Gastroesophageal sphincter (tissue), 4 donors: ENCODE measurements around the gene KRTAP1-5. TPM values are rescaled to one million over a fixed set of nuclear protein-coding genes. Genes with fewer than 3 reads are reported as not detected.

Experiments
- ATAC-seq: fragments of 150-250 bp; one replicate; pipeline ENCODE4 v1.9.1; 2016; ENCODE audit warnings: mild to moderate bottlenecking, moderate library complexity
- H3K27ac ChIP-seq, 4 donors: fragments of 200-600 bp; sonication (generic) in 3 of 4; 1 replicate in 3 of 4; 2 replicates in 1 of 4; pipeline ENCODE4 v1.5.1; 2016 to 2019
- H3K27me3 ChIP-seq: fragments of 200-600 bp; sonication (generic); one replicate; pipeline ENCODE4 v1.5.1; 2019
- H3K36me3 ChIP-seq, 2 donors: fragments of 200-600 bp; sonication (generic); one replicate each; pipeline ENCODE4 v1.5.1; 2019; ENCODE audit warnings: control low read depth in 1 of 2
- H3K4me1 ChIP-seq, 3 donors: fragments of 200-600 bp; sonication (generic); 1 replicate in 2 of 3; 2 replicates in 1 of 3; pipeline ENCODE4 v1.5.1; 2016 to 2019; ENCODE audit warnings: control low read depth in 2 of 3
- H3K4me3 ChIP-seq, 2 donors: fragments of 200-600 bp; sonication (generic); one replicate each; pipeline ENCODE4 v1.5.1; 2019; ENCODE audit warnings: mild to moderate bottlenecking in 1 of 2, moderate library complexity in 1 of 2
- H3K9me3 ChIP-seq, 3 donors: fragments of 200-600 bp; sonication (generic); one replicate each; pipeline ENCODE4 v1.5.1; 2017 to 2019; ENCODE audit warnings: control low read depth in 2 of 3
- EP300 ChIP-seq: sonication (generic); formaldehyde crosslinking; IDR thresholded peaks from one replicate; pipeline ENCODE4 v1.6.1; 2017; ENCODE audit warnings: antibody characterized with exemption, mild to moderate bottlenecking
- POLR2A ChIP-seq, 2 donors: fragments of 450-650 bp; IDR thresholded peaks; one replicate each; pipeline ENCODE4 v1.6.1; 2017; ENCODE audit warnings: antibody characterized with exemption in 2 of 2, mild to moderate bottlenecking in 2 of 2, moderate library complexity in 1 of 2
- POLR2AphosphoS5 ChIP-seq: sonication (generic); formaldehyde crosslinking; IDR thresholded peaks from one replicate; pipeline ENCODE4 v1.6.1; 2017; ENCODE audit warnings: antibody characterized with exemption
- WGBS, 2 donors: methylation state at CpG; one replicate each; pipeline ENCODE4 v1.1.5; 2018; ENCODE audit warnings: low coverage in 1 of 2; 5-methylcytosine and 5-hydroxymethylcytosine counted together
- total RNA-seq, 4 donors: library from RNA; depleted of rRNA; stranded (reverse); fragments of >200 nt; gene quantifications; one replicate each; pipeline ENCODE4 v1.1.0, GENCODE V29; 2016
- TF ChIP-seq, protein P1 (sequence below), 4 experiments: fragments of 200-600 bp in 2 of 4; fragments of 450-650 bp in 2 of 4; sonication (generic) in 1 of 4; IDR thresholded peaks; one replicate each; pipeline ENCODE4 v1.5.1; 2017 to 2019; ENCODE audit warnings: antibody characterized with exemption in 4 of 4, mild to moderate bottlenecking in 2 of 4, moderate library complexity in 2 of 4

KRTAP1-5 gene
- total RNA-seq, 4 donors from 2014 or later, result not detected

DNA sequence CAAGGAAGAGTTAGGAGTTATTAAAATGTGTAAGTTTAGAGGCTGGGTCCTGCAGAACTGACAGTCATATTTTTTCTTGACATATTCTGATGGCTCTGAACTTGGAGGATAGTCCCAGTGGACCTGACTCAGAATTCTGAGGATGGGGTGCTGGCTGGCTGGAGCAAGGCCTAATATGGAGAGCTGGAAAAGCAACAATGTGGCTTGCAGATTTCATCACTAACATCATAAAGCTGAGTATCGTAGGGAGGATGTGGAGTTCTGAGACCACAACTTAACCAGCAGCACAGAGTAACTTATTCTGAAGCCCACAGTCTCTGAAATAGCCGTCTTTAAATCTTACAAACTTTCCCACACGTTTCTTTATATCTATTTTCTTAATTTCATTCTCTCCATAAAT is 2.3 kb downstream of the KRTAP1-5 start:
- ATAC-seq, result no peak
- no peaks in the 10 kb centered on the region for H3K36me3 ChIP-seq
- no peak overlapping the region for H3K4me3 ChIP-seq
- H3K27ac ChIP-seq, result no peak overlapping the region
- no peaks in the 10 kb centered on the region for H3K4me1 ChIP-seq
- no peak for TF ChIP-seq POLR2AphosphoS5
- TF ChIP-seq, protein P1, sequence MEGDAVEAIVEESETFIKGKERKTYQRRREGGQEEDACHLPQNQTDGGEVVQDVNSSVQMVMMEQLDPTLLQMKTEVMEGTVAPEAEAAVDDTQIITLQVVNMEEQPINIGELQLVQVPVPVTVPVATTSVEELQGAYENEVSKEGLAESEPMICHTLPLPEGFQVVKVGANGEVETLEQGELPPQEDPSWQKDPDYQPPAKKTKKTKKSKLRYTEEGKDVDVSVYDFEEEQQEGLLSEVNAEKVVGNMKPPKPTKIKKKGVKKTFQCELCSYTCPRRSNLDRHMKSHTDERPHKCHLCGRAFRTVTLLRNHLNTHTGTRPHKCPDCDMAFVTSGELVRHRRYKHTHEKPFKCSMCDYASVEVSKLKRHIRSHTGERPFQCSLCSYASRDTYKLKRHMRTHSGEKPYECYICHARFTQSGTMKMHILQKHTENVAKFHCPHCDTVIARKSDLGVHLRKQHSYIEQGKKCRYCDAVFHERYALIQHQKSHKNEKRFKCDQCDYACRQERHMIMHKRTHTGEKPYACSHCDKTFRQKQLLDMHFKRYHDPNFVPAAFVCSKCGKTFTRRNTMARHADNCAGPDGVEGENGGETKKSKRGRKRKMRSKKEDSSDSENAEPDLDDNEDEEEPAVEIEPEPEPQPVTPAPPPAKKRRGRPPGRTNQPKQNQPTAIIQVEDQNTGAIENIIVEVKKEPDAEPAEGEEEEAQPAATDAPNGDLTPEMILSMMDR (IDR thresholded peaks at IDR 0.05), result no peak
- no peak for TF ChIP-seq EP300
- TF ChIP-seq POLR2A (IDR thresholded peaks at IDR 0.05), result no peak
- H3K9me3 ChIP-seq, result peaks cover 0 to 4% (median 0%) of the 10 kb centered on the region in 3 donors
- H3K27me3 ChIP-seq, result peaks cover 22% of the 10 kb centered on the region
- WGBS, 2 donors, result 74 to 97% methylated on average over 3 of the region's 3 CpGs

DNA sequence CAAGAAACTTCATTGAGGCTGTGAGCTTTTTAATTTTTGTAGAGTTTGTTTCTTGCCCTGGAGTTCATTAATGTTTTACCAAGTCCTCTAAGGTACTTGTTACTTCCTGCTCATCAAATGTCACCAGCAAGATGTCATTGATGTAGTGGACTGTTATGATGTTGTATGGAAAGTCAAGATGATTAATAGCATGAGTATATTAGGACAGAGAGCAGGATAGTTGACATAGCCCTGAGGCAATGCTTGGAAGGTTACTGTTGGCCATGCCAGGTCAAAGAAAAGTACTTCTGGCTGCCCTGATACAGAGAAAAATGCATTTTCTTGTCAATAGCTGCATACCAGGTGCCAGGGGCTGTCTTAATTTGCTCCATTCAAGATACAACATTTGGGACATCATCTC is 6.7 kb downstream of the KRTAP1-5 start:
- no peak overlapping the region for H3K27ac ChIP-seq
- H3K4me3 ChIP-seq, result no peak overlapping the region
- H3K36me3 ChIP-seq, result no peaks in the 10 kb centered on the region
- no peak for TF ChIP-seq POLR2A (IDR thresholded peaks at IDR 0.05)
- TF ChIP-seq EP300, result no peak
- TF ChIP-seq, protein P1 (IDR thresholded peaks at IDR 0.05), result no peak
- TF ChIP-seq POLR2AphosphoS5, result no peak
- H3K4me1 ChIP-seq, result no peaks in the 10 kb centered on the region
- peaks cover 0 to 4% (median 0%) of the 10 kb centered on the region in 3 donors for H3K9me3 ChIP-seq
- no peak for ATAC-seq
- H3K27me3 ChIP-seq, result peaks cover 4% of the 10 kb centered on the region

DNA sequence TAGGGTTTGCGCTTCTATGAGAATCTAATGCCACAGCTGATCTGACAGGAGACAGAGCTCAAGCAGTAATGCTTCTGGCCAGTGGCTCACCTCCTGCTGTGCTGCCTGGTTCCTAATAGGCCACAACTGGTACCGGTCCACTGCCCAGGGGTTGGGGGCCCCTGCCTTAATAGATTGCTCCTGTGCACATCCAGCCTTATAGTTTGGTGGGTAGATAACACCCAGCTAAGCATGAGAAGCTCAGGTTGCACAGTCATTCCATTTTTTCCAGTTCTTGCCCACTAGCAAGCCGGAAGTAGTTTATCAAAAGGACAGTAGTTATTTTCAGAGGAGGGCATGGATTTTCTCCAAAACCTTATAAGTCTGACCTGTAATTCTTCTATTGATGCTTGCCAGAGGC is 7.6 kb downstream of the KRTAP1-5 start:
- Histone ChIP-seq H3K27me3 (peaks cover 4% of the 10 kb centered on the region), H3K4me3 (no peak overlapping the region), H3K36me3 (no peaks in the 10 kb centered on the region), H3K27ac (no peak overlapping the region), H3K4me1 (no peaks in the 10 kb centered on the region), H3K9me3 (peaks cover 0 to 4% (median 0%) of the 10 kb centered on the region in 3 donors)
- no peak for ATAC-seq
- 71 to 93% methylated on average over 1 to 2 of the region's 3 CpGs for WGBS, 2 donors
- TF ChIP-seq, protein P1 (IDR thresholded peaks at IDR 0.05), result no peak
- TF ChIP-seq POLR2A (IDR thresholded peaks at IDR 0.05), result no peak
- no peak for TF ChIP-seq POLR2AphosphoS5
- no peak for TF ChIP-seq EP300

DNA sequence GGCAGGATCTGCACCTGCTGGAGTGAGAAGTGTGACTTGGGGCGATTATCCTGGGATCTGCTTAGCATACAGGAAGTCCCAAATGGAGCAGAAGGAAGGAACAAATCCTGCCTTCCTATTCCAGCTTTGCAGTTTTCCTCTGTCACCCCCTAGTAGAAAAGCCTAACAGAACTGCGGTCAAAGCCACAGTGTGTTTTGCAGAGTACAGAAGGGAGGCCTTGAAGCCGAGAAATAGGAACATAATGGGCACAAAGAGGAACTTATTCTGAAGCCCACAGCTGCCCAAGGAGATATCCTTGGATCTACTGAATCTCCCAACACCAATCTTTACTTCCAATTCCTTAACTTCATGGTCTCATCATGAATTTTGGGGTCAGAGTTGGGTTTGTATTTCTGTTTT is 8.5 kb downstream of the KRTAP1-5 start:
- no peaks in the 10 kb centered on the region for H3K36me3 ChIP-seq
- peaks cover 4% of the 10 kb centered on the region for H3K27me3 ChIP-seq
- peaks cover 0 to 4% (median 0%) of the 10 kb centered on the region in 3 donors for H3K9me3 ChIP-seq
- 61 to 78% methylated on average over 2 to 3 of the region's 3 CpGs for WGBS, 2 donors
- no peak for TF ChIP-seq POLR2A (IDR thresholded peaks at IDR 0.05)
- TF ChIP-seq, protein P1 (IDR thresholded peaks at IDR 0.05), result no peak
- no peak for TF ChIP-seq POLR2AphosphoS5
- no peak for TF ChIP-seq EP300
- no peak overlapping the region for H3K27ac ChIP-seq
- no peak overlapping the region for H3K4me3 ChIP-seq
- no peak for ATAC-seq
- no peaks in the 10 kb centered on the region for H3K4me1 ChIP-seq

DNA sequence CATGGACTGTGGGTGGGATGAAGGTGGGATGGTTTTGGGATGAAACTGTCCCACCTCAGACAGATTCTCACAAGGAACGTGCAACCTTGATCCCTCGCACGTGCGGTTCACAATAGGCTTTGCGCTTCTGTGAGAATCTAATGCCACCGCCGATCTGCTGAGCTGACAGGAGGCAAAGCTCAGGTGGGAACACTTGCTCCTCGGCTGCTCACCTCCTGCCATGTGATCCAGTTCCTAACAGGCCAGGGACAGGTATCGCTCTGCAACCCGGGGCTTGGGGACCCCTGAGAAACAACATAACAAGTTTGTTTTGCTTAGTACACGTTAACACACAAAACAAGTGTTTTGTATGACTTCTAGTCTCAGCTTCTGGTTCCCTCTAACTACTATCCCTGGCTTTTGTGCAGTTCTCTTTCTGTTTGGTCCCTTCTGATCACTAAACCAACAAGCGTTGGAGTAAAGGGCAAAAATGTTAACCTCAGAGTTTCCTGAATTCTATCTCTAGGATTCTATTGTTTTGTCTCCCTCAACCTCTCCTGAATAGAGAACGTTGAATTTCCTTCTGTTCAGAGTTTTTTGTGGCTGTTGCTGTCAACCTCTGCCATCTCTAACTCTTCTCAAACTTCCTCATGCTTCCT is 10.3 kb downstream of the KRTAP1-5 start:
- no peaks in the 10 kb centered on the region for H3K4me1 ChIP-seq
- no peak overlapping the region for H3K4me3 ChIP-seq
- H3K36me3 ChIP-seq, result no peaks in the 10 kb centered on the region
- 71 to 87% methylated on average over 5 to 10 of the region's 13 CpGs for WGBS, 2 donors
- no peak overlapping the region for H3K27ac ChIP-seq
- H3K9me3 ChIP-seq, result peaks cover 0 to 4% (median 0%) of the 10 kb centered on the region in 3 donors
- H3K27me3 ChIP-seq, result peaks cover 4% of the 10 kb centered on the region
- no peak for ATAC-seq
- no peak for TF ChIP-seq POLR2A (IDR thresholded peaks at IDR 0.05)
